K562 (cell line): ENCODE results near the gene ABCG2. TPM values are rescaled to one million over a fixed set of nuclear protein-coding genes. Genes with fewer than 3 reads are reported as not detected.

Experiments used
- ATAC-seq: fragments of 200-7000 bp; cut with Tn5 transposase; 3 replicates; pipeline ENCODE4 v1.9.1; 2020; ENCODE audit warnings: moderate library complexity
- BruUV-seq: library from RNA; stranded (reverse); fragments of 400-500 nt; replicated peaks from 2 replicates; lab custom pipeline; 2021; lab: Mats Ljungman, UMichigan
- CTCF ChIA-PET: fragments of 300-600 bp; formaldehyde crosslinking; extraction: SDS; loops from one replicate; lab custom pipeline; 2021; ENCODE audit warnings: low intra/inter-chr PET ratio; lab: Yijun Ruan, JAX
- POLR2A ChIA-PET: fragments of 300-600, 350-650 bp; sonication (Branson Sonifier 250); formaldehyde crosslinking; extraction: SDS; loops from one replicate; lab custom pipeline; 2021; ENCODE audit warnings: antibody characterized with exemption, inconsistent platforms; lab: Yijun Ruan, JAX
- DNase-seq, 4 experiments: peaks; one replicate each; pipeline versions ENCODE4 v3.0.0 to v3.0.0-alpha.2; 2011 to 2018; ENCODE audit warnings: low spot score in 3 of 4, mixed read lengths in 3 of 4; ENCODE audit errors: extremely low read depth in 1 of 4
- FAIRE-seq: peaks from 2 replicates; lab custom pipeline; 2011; peaks lifted over from hg19 to GRCh38; lab: Jason Lieb, UNC
- H2AFZ ChIP-seq: 2 replicates; pipeline ENCODE4 v1.6.0; 2011; ENCODE audit warnings: low read depth, low read length, control low read depth, inconsistent platforms
- H3K27ac ChIP-seq: fragments of 200-600 bp; 3 replicates; pipeline ENCODE4 v1.8.0; 2011; ENCODE audit warnings: low read depth, mild to moderate bottlenecking, control low read depth, inconsistent platforms, low read length, moderate library complexity, mixed read lengths; ENCODE audit errors: extremely low read depth
- H3K27me3 ChIP-seq, 2 experiments: fragments of 300-600 bp in 1 of 2; 2 replicates in 1 of 2; 3 replicates in 1 of 2; pipeline versions ENCODE4 v1.6.0 to v1.8.0; 2011; ENCODE audit warnings: inconsistent platforms in 2 of 2, low read length in 2 of 2, mild to moderate bottlenecking in 1 of 2, mixed read lengths in 1 of 2, moderate library complexity in 1 of 2; ENCODE audit not compliant: control insufficient read depth in 2 of 2, insufficient read depth in 2 of 2
- H3K36me3 ChIP-seq: fragments of 300-600 bp; 3 replicates; pipeline ENCODE4 v1.8.0; 2011; ENCODE audit warnings: mild to moderate bottlenecking, low read length, inconsistent platforms; ENCODE audit not compliant: control insufficient read depth, insufficient read depth
- H3K4me1 ChIP-seq, 2 experiments: fragments of 200-600 bp in 1 of 2; replicated peaks in 1 of 2; 2 replicates in 1 of 2; 3 replicates in 1 of 2; pipeline versions ENCODE4 v1.5.1 to v1.8.0; 2011; ENCODE audit warnings: inconsistent platforms in 2 of 2, low read length in 2 of 2, mild to moderate bottlenecking in 1 of 2, mixed read lengths in 1 of 2, moderate library complexity in 1 of 2; ENCODE audit not compliant: control insufficient read depth in 2 of 2, insufficient read depth in 2 of 2
- H3K4me2 ChIP-seq: 2 replicates; pipeline ENCODE4 v1.6.1; 2011; ENCODE audit warnings: low read length, control low read depth, inconsistent platforms, mixed read lengths; ENCODE audit not compliant: insufficient read depth
- H3K4me3 ChIP-seq: fragments of 200-600 bp; sonication (generic), shearing (Covaris generic); 2 replicates; pipeline ENCODE4 v1.5.1; 2016; ENCODE audit warnings: control low read depth, inconsistent platforms
- H3K79me2 ChIP-seq: fragments of 200-600 bp; 3 replicates; pipeline ENCODE4 v1.8.0; 2011; ENCODE audit warnings: low read length, inconsistent platforms; ENCODE audit not compliant: control insufficient read depth, insufficient read depth
- H3K9ac ChIP-seq, 2 experiments: 2 replicates each; pipeline versions ENCODE4 v1.6.0 to v1.6.1; 2011; ENCODE audit warnings: low read depth in 2 of 2, low read length in 2 of 2, control low read depth in 1 of 2, inconsistent platforms in 1 of 2, mild to moderate bottlenecking in 1 of 2, mixed read lengths in 1 of 2; ENCODE audit not compliant: insufficient read depth in 1 of 2
- H3K9me1 ChIP-seq: one replicate; pipeline ENCODE4 v1.6.0; 2011; ENCODE audit warnings: inconsistent platforms, mild to moderate bottlenecking, low read length, moderate library complexity; ENCODE audit not compliant: control insufficient read depth, insufficient read depth
- H3K9me3 ChIP-seq: replicated peaks from 2 replicates; pipeline ENCODE4 v1.5.1; 2011; ENCODE audit warnings: low read depth, low read length, inconsistent platforms; ENCODE audit not compliant: control insufficient read depth, insufficient read depth
- H4K20me1 ChIP-seq: replicated peaks from 2 replicates; pipeline ENCODE4 v1.6.1; 2011; ENCODE audit warnings: low read length, inconsistent platforms, mixed read lengths; ENCODE audit not compliant: control insufficient read depth, insufficient read depth
- EHMT2 ChIP-seq: fragments of 450-650 bp; IDR thresholded peaks from 2 replicates; pipeline ENCODE4 v1.6.1; 2018; ENCODE audit warnings: antibody characterized with exemption
- HDAC3 ChIP-seq: fragments of 450-650 bp; IDR thresholded peaks from 2 replicates; pipeline ENCODE4 v1.6.1; 2018; ENCODE audit warnings: borderline replicate concordance, mild to moderate bottlenecking, moderate library complexity; ENCODE audit not compliant: partially characterized antibody
- ILF3 ChIP-seq: fragments of 450-650 bp; IDR thresholded peaks from 2 replicates; pipeline ENCODE4 v1.6.1; 2018; ENCODE audit warnings: antibody characterized with exemption, mild to moderate bottlenecking, moderate library complexity, borderline replicate concordance
- LCOR ChIP-seq: sonication (generic); formaldehyde crosslinking; IDR thresholded peaks from 2 replicates; pipeline ENCODE4 v1.8.0; 2022; ENCODE audit warnings: mild to moderate bottlenecking, missing genetic modification reagents
- MAFF ChIP-seq: IDR thresholded peaks from 2 replicates; pipeline ENCODE4 v1.6.1; 2012; ENCODE audit warnings: low read length, improper control_type of control experiment
- MED1 ChIP-seq: sonication (generic); formaldehyde crosslinking; IDR thresholded peaks from 2 replicates; pipeline ENCODE4 v1.8.1; 2023; ENCODE audit warnings: missing genetic modification reagents, borderline replicate concordance
- PCBP2 ChIP-seq: fragments of 200-400 bp; formaldehyde crosslinking; IDR thresholded peaks from 2 replicates; pipeline ENCODE4 v1.6.1; 2018; ENCODE audit warnings: low read length, low read depth, mild to moderate bottlenecking, moderate library complexity; ENCODE audit not compliant: poor library complexity, severe bottlenecking
- PURB ChIP-seq: sonication (generic); formaldehyde crosslinking; IDR thresholded peaks from 2 replicates; pipeline ENCODE4 v1.9.0; 2021; ENCODE audit warnings: low read depth, mild to moderate bottlenecking, missing genetic modification reagents
- SPI1 ChIP-seq: IDR thresholded peaks from 2 replicates; pipeline ENCODE4 v1.6.1; 2011; ENCODE audit warnings: low read depth, low read length, control low read depth, borderline replicate concordance
- ZNF79 ChIP-seq: fragments of 250-450 bp; sonication (Bioruptor Pico); IDR thresholded peaks from 2 replicates; pipeline ENCODE4 v1.4.0; 2020; ENCODE audit warnings: low read depth, mild to moderate bottlenecking, moderate library complexity
- ZSCAN32 ChIP-seq: fragments of 450-650 bp; formaldehyde crosslinking; IDR thresholded peaks from 2 replicates; pipeline ENCODE4 v1.4.0; 2020; ENCODE audit warnings: mild to moderate bottlenecking, moderate library complexity
- WGBS: fragments of 100-300 bp; shearing (Covaris generic); methylation state at CpG from one replicate; pipeline ENCODE4 v1.1.6; 2016; ENCODE audit warnings: low coverage, mixed read lengths; ENCODE audit not compliant: insufficient coverage; ENCODE audit errors: missing lambda C conversion rate; 5-methylcytosine and 5-hydroxymethylcytosine counted together
- in situ Hi-C: fragments of 300-500 bp; cut with MboI; formaldehyde crosslinking; loops from 4 replicates; pipeline ENCODE4 v1.15.0; 2018; ENCODE audit warnings: inconsistent platforms, mixed read lengths
- intact Hi-C: fragments of 100-400 bp; cut with micrococcal nuclease; formaldehyde crosslinking; loops from 2 replicates; pipeline ENCODE4 v1.14.2; 2022
- polyA plus RNA-seq, 8 experiments: library from polyadenylated mRNA; depleted of rRNA in 4 of 8; stranded (reverse) in 5 of 8; unstranded in 3 of 8; fragments of >200 nt; fragmentation: Nextera tagmentation in 2 of 8; fragmentation: Illumina TruSeq in 1 of 8; extraction: Ambion mirVana in 2 of 8; extraction: Trizol in 1 of 8; gene quantifications; 2 replicates each; pipeline versions ENCODE4 v1.2.1 to v1.2.3, GENCODE V29; 2011 to 2014; ENCODE audit warnings: inconsistent platforms in 1 of 8, missing spikeins in 1 of 8
- total RNA-seq, 7 experiments: library from RNA; depleted of rRNA in 6 of 7; stranded (reverse); fragments of >200 nt in 6 of 7; fragmentation: Illumina TruSeq in 2 of 7; extraction: Trizol in 2 of 7; gene quantifications; 2 replicates each; pipeline versions ENCODE4 v1.2.1 to v1.2.3, GENCODE V29; 2011 to 2021; ENCODE audit warnings: low replicate concordance in 1 of 7

ABCG2 gene
- total and polyA plus RNA-seq, 9 of the 15 experiments (the other 6 are each of a cell fraction or from before 2014, with no cell fraction given), result 0.01 to 0.36 (median 0.11) TPM; not detected in 4

GRCh38 chr4:88169298-88169697, 10.9 kb upstream of the ABCG2 start:
- ATAC-seq, result no peak
- Histone ChIP-seq H3K9me3 (no peaks in the 10 kb centered on the region), H2AFZ (no peak overlapping the region), H3K27me3 (peaks cover 0 to 4% of the 10 kb centered on the region in 2 experiments; a peak in 1 of 5 replicates), H3K4me2 (no peak overlapping the region), H3K4me3 (no peak overlapping the region), H3K36me3 (no peaks in the 10 kb centered on the region), H3K27ac (no peak overlapping the region), H3K9ac (no peak overlapping the region), H4K20me1 (no peaks in the 10 kb centered on the region), H3K4me1 (no peaks in the 10 kb centered on the region), H3K79me2 (no peaks in the 10 kb centered on the region), H3K9me1 (no peaks in the 10 kb centered on the region)
- TF ChIP-seq EHMT2 (no peak), ZNF79 (CRISPR knock-in tag) (no peak), MED1 (CRISPR knock-in tag) (no peak), LCOR (CRISPR knock-in tag) (no peak), PURB (CRISPR knock-in tag) (no peak), HDAC3 (no peak), SPI1 (no peak), MAFF (no peak), ZSCAN32 (CRISPR knock-in tag) (no peak), PCBP2 (no peak), ILF3 (no peak)
- in situ Hi-C loops, result no loop called here
- FAIRE-seq, result no peak
- ChIA-PET CTCF (no interaction called here), POLR2A (no interaction called here)
- 0% methylated on average over 2 of the region's 2 CpGs for WGBS
- intact Hi-C loops, result no loop called here
- no peak for DNase-seq
- BruUV-seq, result no TSS peak
